ENCODE data around the gene SMIM28.
"Not testable (repeated sequence)": the region's sequence is repeated elsewhere in the genome, so short reads cannot be mapped to it uniquely, and the experiment has no call there.

SMIM28 gene

GRCh38 chr6:138424004-138424904, 46.5 kb downstream of the SMIM28 start:
- FAIRE-seq: no peak
- DNase-seq (ENCODE audit: insufficient read length, low spot score): no peak
- no peak for TF ChIP-seq POLR2A (IDR thresholded peaks at IDR 0.05; ENCODE audit: low read depth, low read length)

DNA sequence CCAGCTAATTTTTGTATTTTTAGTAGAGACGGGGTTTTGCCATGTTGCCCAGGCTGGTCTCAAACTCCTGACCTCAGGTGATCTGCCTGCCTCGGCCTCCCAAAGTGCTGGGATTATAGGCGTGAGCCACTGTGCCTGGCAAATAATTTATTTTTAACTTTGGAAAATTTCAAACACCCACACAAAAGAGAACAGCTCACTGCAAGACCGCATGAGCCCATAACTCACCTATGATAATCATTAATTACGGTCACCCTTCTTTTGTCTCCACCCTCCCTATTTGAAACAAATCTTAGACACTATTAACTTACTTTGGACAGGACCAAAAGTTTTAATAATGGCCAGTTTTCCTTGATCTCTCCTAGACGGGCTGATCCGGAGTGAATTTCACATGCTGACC, 47.6 kb downstream of the SMIM28 start:
- FAIRE-seq; DNase-seq (ENCODE audit: insufficient read length, low spot score): not testable (repeated sequence)

DNA sequence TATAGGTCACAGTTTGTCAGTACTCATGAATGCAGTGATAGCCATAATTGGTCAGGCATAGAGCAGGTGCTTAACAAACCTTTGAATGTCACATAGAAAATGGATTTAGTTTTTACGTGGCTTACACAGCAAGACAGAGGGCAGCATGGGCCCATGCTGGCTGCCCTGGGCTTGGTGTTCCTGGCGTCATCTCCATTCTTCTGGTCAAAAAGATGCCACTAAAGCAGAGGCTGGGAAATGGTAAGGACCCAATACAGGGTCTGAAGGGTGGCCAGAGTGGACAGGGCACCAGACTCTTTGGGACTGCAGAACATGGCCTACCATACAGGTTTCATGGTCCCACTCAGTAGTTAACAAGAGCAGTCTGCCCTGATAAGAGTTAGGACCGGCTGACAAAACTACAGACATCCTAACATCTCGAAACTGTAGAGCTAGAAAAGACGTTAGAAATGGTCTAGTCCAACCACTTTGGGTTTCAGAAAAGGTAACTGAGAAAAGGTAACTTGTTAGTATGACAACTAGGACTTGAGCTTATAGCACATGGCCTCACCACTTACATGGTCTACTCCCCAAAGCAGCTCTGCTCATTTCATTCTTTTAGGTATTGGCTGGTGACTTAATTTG, 48.9 kb downstream of the SMIM28 start:
- TF ChIP-seq POLR2A (IDR thresholded peaks at IDR 0.05; ENCODE audit: low read depth, low read length): no peak
- DNase-seq (ENCODE audit: insufficient read length, low spot score) (no peak), FAIRE-seq (no peak)

DNA sequence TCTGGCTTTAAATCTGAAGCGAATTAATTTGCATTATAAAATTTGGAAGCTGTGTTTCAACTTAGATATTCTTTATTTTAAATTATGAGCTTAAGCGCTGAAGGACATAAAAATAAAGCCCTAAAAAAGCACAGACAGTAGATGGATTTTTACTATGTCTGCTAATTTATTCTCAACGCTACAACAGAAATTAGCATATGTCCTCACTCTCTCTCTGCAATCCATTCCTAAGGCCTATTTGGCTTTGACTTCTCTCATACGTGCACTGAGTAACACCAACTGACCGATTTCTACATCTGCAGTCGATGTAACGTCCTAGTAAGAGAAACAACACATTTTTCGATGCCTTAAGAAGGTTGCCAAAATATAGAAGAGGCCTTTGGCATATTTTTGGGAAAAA, 50.0 kb downstream of the SMIM28 start:
- FAIRE-seq: no peak
- DNase-seq (ENCODE audit: insufficient read length, low spot score): no peak
- TF ChIP-seq POLR2A (IDR thresholded peaks at IDR 0.05; ENCODE audit: low read depth, low read length): no peak

- FAIRE-seq: no peak
- no peak for DNase-seq (ENCODE audit: insufficient read length, low spot score)
- no peak for TF ChIP-seq POLR2A (IDR thresholded peaks at IDR 0.05; ENCODE audit: low read depth, low read length)
Observed at GRCh38 chr6:138428944-138429598, 51.4 kb downstream of the SMIM28 start.

GRCh38 chr6:138429761-138430160, 52.1 kb downstream of the SMIM28 start:
- no peak for TF ChIP-seq POLR2A (IDR thresholded peaks at IDR 0.05; ENCODE audit: low read depth, low read length)
- FAIRE-seq: no peak
- DNase-seq (ENCODE audit: insufficient read length, low spot score): no peak

GRCh38 chr6:138430361-138431145, 52.8 kb downstream of the SMIM28 start:
- DNase-seq (ENCODE audit: insufficient read length, low spot score) (no peak), FAIRE-seq (no peak)
- no peak for TF ChIP-seq POLR2A (IDR thresholded peaks at IDR 0.05; ENCODE audit: low read depth, low read length)

GRCh38 chr6:138431256-138432062, 53.8 kb downstream of the SMIM28 start:
- DNase-seq (ENCODE audit: insufficient read length, low spot score): no peak
- no peak for FAIRE-seq
- no peak for TF ChIP-seq POLR2A (IDR thresholded peaks at IDR 0.05; ENCODE audit: low read depth, low read length)

GRCh38 chr6:138432063-138432356, 54.3 kb downstream of the SMIM28 start:
- FAIRE-seq: no peak
- no peak for TF ChIP-seq POLR2A (IDR thresholded peaks at IDR 0.05; ENCODE audit: low read depth, low read length)

More at GRCh38 chr6:138432063-138432356, 54.3 kb downstream of the SMIM28 start:
- no peak for DNase-seq (ENCODE audit: insufficient read length, low spot score)

Measured in H54 (cell line).